RWPE2 (cell line): ENCODE results near the gene EDNRA.

Experiments used
- ATAC-seq: fragments of 200-7000 bp; cut with Tn5 transposase; 3 replicates; pipeline ENCODE4 v1.9.1; 2021; ENCODE audit warnings: low read depth
- DNase-seq: peaks from one replicate; pipeline ENCODE4 v3.0.0-alpha.2; 2020; ENCODE audit warnings: low spot score
- H3K27ac ChIP-seq: fragments of 450-650 bp; 2 replicates; pipeline ENCODE4 v1.5.1; 2017; ENCODE audit warnings: mild to moderate bottlenecking; ENCODE audit not compliant: poor library complexity, severe bottlenecking
- H3K27me3 ChIP-seq: fragments of 250-450 bp; sonication (Bioruptor Pico); 2 replicates; pipeline ENCODE4 v1.5.1; 2021; ENCODE audit warnings: mild to moderate bottlenecking, moderate library complexity; ENCODE audit not compliant: insufficient read depth, poor library complexity, severe bottlenecking
- H3K36me3 ChIP-seq: fragments of 250-450 bp; sonication (Bioruptor Pico); 2 replicates; pipeline ENCODE4 v1.5.1; 2020; ENCODE audit warnings: low read depth, mild to moderate bottlenecking, moderate library complexity
- H3K4me1 ChIP-seq: fragments of 250-450 bp; sonication (Bioruptor Pico); 2 replicates; pipeline ENCODE4 v1.5.1; 2021; ENCODE audit warnings: mild to moderate bottlenecking, moderate library complexity; ENCODE audit not compliant: insufficient read depth, poor library complexity, severe bottlenecking
- H3K4me3 ChIP-seq: fragments of 250-450 bp; sonication (Bioruptor Pico); 2 replicates; pipeline ENCODE4 v1.5.1; 2021; ENCODE audit warnings: mild to moderate bottlenecking, moderate library complexity; ENCODE audit not compliant: severe bottlenecking
- H3K9me3 ChIP-seq: fragments of 250-450 bp; sonication (Bioruptor Pico); 2 replicates; pipeline ENCODE4 v1.5.1; 2021; ENCODE audit warnings: mild to moderate bottlenecking, moderate library complexity; ENCODE audit not compliant: severe bottlenecking
- CTCF ChIP-seq: fragments of 450-650 bp; IDR thresholded peaks from one replicate; pipeline ENCODE4 v1.5.1; 2017; ENCODE audit warnings: mild to moderate bottlenecking, moderate library complexity; ENCODE audit not compliant: poor library complexity, severe bottlenecking

Gene EDNRA

GRCh38 chr4:147567276-147567675, 86.4 kb downstream of the EDNRA start:
- no peak overlapping the region for H3K27ac ChIP-seq
- ATAC-seq, result no peak
- no peak for DNase-seq
- no peak overlapping the region for H3K4me3 ChIP-seq
- TF ChIP-seq CTCF, result no peak
- no peaks in the 10 kb centered on the region for H3K36me3 ChIP-seq
- no peaks in the 10 kb centered on the region for H3K27me3 ChIP-seq
- no peaks in the 10 kb centered on the region for H3K9me3 ChIP-seq
- H3K4me1 ChIP-seq, result peaks cover 9% of the 10 kb centered on the region

GRCh38 chr4:147570616-147571015, 89.7 kb downstream of the EDNRA start:
- H3K4me3 ChIP-seq, result no peak overlapping the region

GRCh38 chr4:147571036-147571770, 90.3 kb downstream of the EDNRA start:
- TF ChIP-seq CTCF, result no peak
- ATAC-seq, result peak; percentile 38; the same call in 2 of the 3 replicates

More at GRCh38 chr4:147570616-147571015, 89.7 kb downstream of the EDNRA start:
- H3K9me3 ChIP-seq, result no peaks in the 10 kb centered on the region
- H3K4me1 ChIP-seq, result peaks cover 9% of the 10 kb centered on the region
- DNase-seq (no peak), ATAC-seq (no peak)
- no peaks in the 10 kb centered on the region for H3K27me3 ChIP-seq
- no peaks in the 10 kb centered on the region for H3K36me3 ChIP-seq
- H3K27ac ChIP-seq, result no peak overlapping the region
- no peak for TF ChIP-seq CTCF

GRCh38 chr4:147576084-147576483, 95.2 kb downstream of the EDNRA start:
- H3K4me3 ChIP-seq, result no peak overlapping the region
- H3K4me1 ChIP-seq, result peaks cover 25% of the 10 kb centered on the region
- no peak for TF ChIP-seq CTCF
- H3K27ac ChIP-seq, result no peak overlapping the region
- no peak for DNase-seq
- H3K36me3 ChIP-seq, result no peaks in the 10 kb centered on the region
- no peaks in the 10 kb centered on the region for H3K9me3 ChIP-seq
- ATAC-seq, result no peak
- H3K27me3 ChIP-seq, result no peaks in the 10 kb centered on the region

More at GRCh38 chr4:147571036-147571770, 90.3 kb downstream of the EDNRA start:
- Histone ChIP-seq H3K9me3 (no peaks in the 10 kb centered on the region), H3K36me3 (no peaks in the 10 kb centered on the region), H3K4me1 (peaks cover 9% of the 10 kb centered on the region), H3K27ac (peak overlapping the region; percentile 1), H3K4me3 (no peak overlapping the region), H3K27me3 (no peaks in the 10 kb centered on the region)
- DNase-seq, result no peak

- Histone ChIP-seq H3K27me3 (no peaks in the 10 kb centered on the region), H3K4me1 (peaks cover 35% of the 10 kb centered on the region), H3K36me3 (no peaks in the 10 kb centered on the region), H3K9me3 (no peaks in the 10 kb centered on the region), H3K27ac (peak overlapping the region; percentile 68), H3K4me3 (no peak overlapping the region)
- ATAC-seq, result peak; percentile 92
- no peak for TF ChIP-seq CTCF
- DNase-seq, result peak; percentile 95
These were observed 97.2 kb downstream of the EDNRA start for GRCh38 chr4:147578051-147578476.
